ENCODE data around the gene SUSD6. TPM values are rescaled to one million over a fixed set of nuclear protein-coding genes. Genes with fewer than 3 reads are reported as not detected.
"Not testable (repeated sequence)": the region's sequence is repeated elsewhere in the genome, so short reads cannot be mapped to it uniquely, and the experiment has no call there.

SUSD6 gene
- total RNA-seq, 4 donors from 2014 or later = 35.5 to 56.7 (median 51.0) TPM

GRCh38 chr14:69719501-69719951, 108.1 kb downstream of the SUSD6 start:
- TF ChIP-seq CTCF (IDR thresholded peaks at IDR 0.05) (no peak), POLR2A (IDR thresholded peaks at IDR 0.05) (no peak)
- no peak for DNase-seq (ENCODE audit: low spot score in 2 of 2)
- no peak overlapping the region for H3K4me3 ChIP-seq (ENCODE audit: low read depth, poor library complexity, severe bottlenecking)
- 58 to 59% methylated on average over 7 of the region's 7 CpGs for WGBS, 2 donors
- intact Hi-C loops (cut with DNase I; ENCODE audit: low total_unique reads) = no loop called here

- WGBS, 2 donors = 72 to 79% methylated on average over 4 of the region's 4 CpGs
- no peak for DNase-seq (ENCODE audit: low spot score in 2 of 2)
- no peak overlapping the region for H3K4me3 ChIP-seq (ENCODE audit: low read depth, poor library complexity, severe bottlenecking)
- intact Hi-C loops (cut with DNase I; ENCODE audit: low total_unique reads) = no loop called here
- TF ChIP-seq POLR2A (IDR thresholded peaks at IDR 0.05) (no peak), CTCF (IDR thresholded peaks at IDR 0.05) (no peak)
Observed at GRCh38 chr14:69720912-69721311, 109.5 kb downstream of the SUSD6 start.

- H3K4me3 ChIP-seq (ENCODE audit: low read depth, poor library complexity, severe bottlenecking) = no peak overlapping the region
- WGBS, 2 donors = 3 to 4% methylated on average over 36 to 45 of the region's 51 CpGs
- peak in 1 of 3 donors; percentile 82 for TF ChIP-seq CTCF (IDR thresholded peaks at IDR 0.05)
- no peak for TF ChIP-seq POLR2A (IDR thresholded peaks at IDR 0.05)
- intact Hi-C loops (cut with DNase I; ENCODE audit: low total_unique reads) = loop anchor here (5.0 kb wide), 2 partner anchors 125 to 140 kb away; no protein-coding TSS in a partner anchor
- peak; percentile 68 to 97 for DNase-seq (ENCODE audit: low spot score in 2 of 2)
Observed at GRCh38 chr14:69726761-69727511, 115.5 kb downstream of the SUSD6 start.

- peak in 1 of 2 donors; percentile 64 for DNase-seq (ENCODE audit: low spot score in 2 of 2)
- 78 to 84% methylated on average over 4 of the region's 4 CpGs for WGBS, 2 donors
- H3K4me3 ChIP-seq (ENCODE audit: low read depth, poor library complexity, severe bottlenecking) = no peak overlapping the region
- TF ChIP-seq POLR2A (IDR thresholded peaks at IDR 0.05) = no peak
- no peak for TF ChIP-seq CTCF (IDR thresholded peaks at IDR 0.05)
- intact Hi-C loops (cut with DNase I; ENCODE audit: low total_unique reads) = loop anchor here (5.0 kb wide), 2 partner anchors 126 to 141 kb away; no protein-coding TSS in a partner anchor
Observed at GRCh38 chr14:69727860-69728259, 116.5 kb downstream of the SUSD6 start.

GRCh38 chr14:69731919-69732598, 120.7 kb downstream of the SUSD6 start:
- intact Hi-C loops (cut with DNase I; ENCODE audit: low total_unique reads); H3K4me3 ChIP-seq (ENCODE audit: low read depth, poor library complexity, severe bottlenecking); DNase-seq (ENCODE audit: low spot score in 2 of 2): not testable (repeated sequence)
- 94 to 99% methylated on average over 8 of the region's 8 CpGs for WGBS, 2 donors

GRCh38 chr14:69736405-69736804, 125.0 kb downstream of the SUSD6 start:
- WGBS, 2 donors = 89 to 90% methylated on average over 4 of the region's 4 CpGs
- intact Hi-C loops (cut with DNase I; ENCODE audit: low total_unique reads); H3K4me3 ChIP-seq (ENCODE audit: low read depth, poor library complexity, severe bottlenecking): not testable (repeated sequence)
- peak in 1 of 2 donors; percentile 61 for DNase-seq (ENCODE audit: low spot score in 2 of 2)

Measured in lower leg skin (tissue), 4 donors.